Activated naive CD4-positive, alpha-beta T cell treated with anti-CD3 and anti-CD28 coated beads, Interleukin-2, amount 10 ng/mL, durations not matched to agents 7 days and 5 days (primary cell): ENCODE data around the gene INTU.
"Not testable (repeated sequence)": the region's sequence is repeated elsewhere in the genome, so short reads cannot be mapped to it uniquely, and the experiment has no call there.

Experiments
- CTCF ChIA-PET: fragments of 350-600 bp; sonication (Branson Sonifier 250); formaldehyde crosslinking; loops from one replicate; lab custom pipeline; 2021; ENCODE audit warnings: antibody characterized with exemption; lab: Charles Lee
- DNase-seq: peaks from one replicate; pipeline ENCODE4 v3.0.0-alpha.2; 2020
- H3K27ac Mint-ChIP-seq: one replicate; pipeline ENCODE4 v1.8.0; 2021; ENCODE audit warnings: mild to moderate bottlenecking, moderate library complexity, mixed read lengths
- H3K27me3 Mint-ChIP-seq: one replicate; pipeline ENCODE4 v1.8.0; 2021; ENCODE audit warnings: mild to moderate bottlenecking, mixed read lengths
- H3K36me3 Mint-ChIP-seq: one replicate; pipeline ENCODE4 v1.8.0; 2021; ENCODE audit warnings: mixed read lengths
- H3K4me1 Mint-ChIP-seq: one replicate; pipeline ENCODE4 v1.8.0; 2021; ENCODE audit warnings: mixed read lengths
- H3K4me3 Mint-ChIP-seq: one replicate; pipeline ENCODE4 v1.8.0; 2021; ENCODE audit warnings: mild to moderate bottlenecking, moderate library complexity, mixed read lengths
- H3K9me3 Mint-ChIP-seq: one replicate; pipeline ENCODE4 v1.8.0; 2021; ENCODE audit warnings: mixed read lengths

The INTU gene

DNA sequence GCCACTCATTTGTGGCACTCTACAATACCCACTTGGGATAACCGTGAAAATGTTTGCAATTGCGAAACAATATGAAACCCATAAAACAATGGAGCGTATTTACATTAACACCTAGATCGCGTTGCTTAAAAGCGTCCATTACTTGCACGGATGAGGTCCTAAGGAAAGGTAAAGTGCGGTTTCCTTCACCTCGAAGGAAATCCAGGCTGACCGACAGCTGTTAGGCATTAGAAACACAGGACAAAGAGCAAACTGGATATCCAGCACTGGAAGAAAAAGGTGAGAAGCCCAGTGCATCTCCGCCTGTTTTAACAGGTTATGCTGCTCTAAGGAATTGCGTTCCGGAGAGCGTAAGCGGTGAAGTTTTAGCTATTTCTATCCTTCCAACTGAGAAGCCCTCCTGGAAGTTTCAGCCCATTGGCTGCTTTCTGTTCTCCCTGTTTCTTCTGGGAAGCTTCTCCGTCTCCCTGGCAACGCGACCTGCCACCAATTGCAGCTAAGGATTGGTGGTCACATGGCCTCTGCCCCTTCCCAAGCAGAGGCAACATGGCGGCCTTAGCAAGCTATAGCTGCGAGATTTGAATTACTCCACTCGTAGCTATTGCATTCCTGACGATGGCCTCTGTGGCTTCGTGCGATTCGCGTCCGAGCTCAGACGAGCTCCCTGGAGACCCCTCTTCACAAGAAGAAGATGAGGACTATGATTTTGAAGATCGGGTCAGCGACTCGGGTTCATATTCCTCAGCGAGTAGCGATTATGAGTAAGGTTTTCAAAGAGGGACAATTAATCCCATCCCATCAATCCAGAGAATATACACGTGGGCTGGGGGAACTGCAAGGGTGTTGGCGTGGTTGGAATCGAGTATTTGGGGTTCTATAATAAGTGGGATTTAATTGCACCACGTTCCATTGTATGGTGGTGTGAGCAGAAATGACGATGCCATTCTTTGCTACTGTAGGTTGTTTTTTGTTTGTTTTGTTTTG is at the start of gene INTU:
Gene INTU, plus strand, starts transcription at position 538 of the 984 bp plus-strand sequence. Its CDS starts 78 bp downstream, at position 616.
- H3K27ac Mint-ChIP-seq: peak within 1 kb of the TSS; percentile 64
- H3K4me3 Mint-ChIP-seq: peak within 1 kb of the TSS; percentile 72
- no peaks in the 10 kb centered on the region for H3K36me3 Mint-ChIP-seq
- H3K4me1 Mint-ChIP-seq: peaks cover 11% of the 10 kb centered on the region
- peak; percentile 49 for DNase-seq
- H3K9me3 Mint-ChIP-seq: no peaks in the 10 kb centered on the region
- H3K27me3 Mint-ChIP-seq: peaks cover 27% of the 10 kb centered on the region
- CTCF ChIA-PET: no interaction called here

DNA sequence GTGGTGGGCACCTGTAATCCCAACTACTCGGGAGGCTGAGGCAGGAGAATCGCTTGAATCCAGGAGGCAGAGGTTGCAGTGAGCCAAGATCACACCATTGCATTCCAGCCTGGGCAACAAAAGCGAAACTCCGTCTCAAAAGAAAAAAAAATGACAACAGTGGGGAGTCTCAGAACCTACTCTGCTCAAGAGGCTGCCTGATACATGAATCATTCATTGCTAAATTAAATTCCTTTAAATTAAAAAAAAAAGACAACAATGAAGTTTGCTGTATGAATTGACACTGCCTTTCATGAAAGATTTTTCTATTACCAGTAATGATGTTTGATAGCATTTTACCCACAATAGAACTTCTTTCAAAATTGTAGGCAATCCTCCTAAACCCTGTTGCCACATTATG is 46.3 kb upstream of the INTU start:
- H3K4me3 Mint-ChIP-seq, DNase-seq, H3K9me3 Mint-ChIP-seq, H3K27ac Mint-ChIP-seq, H3K36me3 Mint-ChIP-seq, H3K4me1 Mint-ChIP-seq, H3K27me3 Mint-ChIP-seq: not testable (repeated sequence)
- CTCF ChIA-PET: interaction anchor here (0.6 to 2.9 kb wide), 4 partner anchors 10 to 484 kb away, joined by 3 to 15 read pairs (median 6); no protein-coding TSS in a partner anchor

DNA sequence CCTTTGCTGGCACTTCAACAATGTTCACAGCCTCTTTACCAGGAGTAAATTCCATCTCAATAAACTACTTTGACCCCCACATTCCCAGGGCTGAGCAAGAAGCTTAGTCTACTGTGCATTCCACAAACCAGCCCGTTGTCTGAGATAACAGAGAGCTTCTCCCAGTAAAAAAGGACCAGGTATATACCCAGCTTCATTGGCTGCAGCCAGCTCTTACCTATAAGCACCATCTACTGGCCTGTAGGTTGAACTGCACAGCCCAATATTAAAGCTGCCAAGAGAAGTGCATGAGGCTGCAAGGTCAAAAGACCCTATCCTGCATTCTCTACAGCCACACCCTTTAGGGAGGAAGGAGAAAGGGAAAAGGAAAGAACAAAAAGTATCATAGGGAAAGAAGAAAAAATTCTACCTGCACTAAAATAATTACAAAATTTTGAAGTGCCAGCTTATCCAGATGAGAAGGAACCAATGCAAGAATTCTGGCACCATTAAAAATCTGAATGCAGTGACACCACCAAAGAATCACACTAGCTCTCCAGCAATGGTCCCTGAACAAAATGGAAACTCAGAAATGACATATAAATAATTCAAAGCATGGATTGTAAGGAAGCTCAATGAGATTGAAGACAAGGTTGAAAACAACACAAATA is 45.7 kb upstream of the INTU start:
- Mint-ChIP-seq H3K4me1 (no peaks in the 10 kb centered on the region), H3K4me3 (no peak overlapping the region), H3K27me3 (no peaks in the 10 kb centered on the region), H3K9me3 (no peaks in the 10 kb centered on the region), H3K27ac (no peak overlapping the region), H3K36me3 (no peaks in the 10 kb centered on the region)
- CTCF ChIA-PET: interaction anchor here (0.6 to 2.9 kb wide), 6 partner anchors 9 to 483 kb away, joined by 3 to 15 read pairs (median 4); no protein-coding TSS in a partner anchor
- no peak for DNase-seq

DNA sequence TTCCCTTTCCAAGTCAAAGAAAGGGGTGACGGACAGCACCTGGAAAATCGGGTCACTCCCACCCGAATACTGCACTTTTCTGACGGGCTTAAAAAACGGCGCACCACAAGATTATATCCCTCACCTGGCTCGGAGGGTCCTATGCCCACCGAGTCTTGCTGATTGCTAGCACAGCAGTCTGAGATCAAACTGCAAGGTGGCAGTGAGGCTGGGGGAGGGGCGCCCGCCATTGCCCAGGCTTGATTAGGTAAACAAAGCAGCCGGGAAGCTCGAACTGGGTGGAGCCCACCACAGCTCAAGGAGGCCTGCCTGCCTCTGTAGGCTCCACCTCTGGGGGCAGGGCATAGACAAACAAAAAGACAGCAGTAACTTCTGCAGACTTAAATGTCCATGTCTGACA is 43.6 kb upstream of the INTU start:
- H3K36me3 Mint-ChIP-seq, H3K4me3 Mint-ChIP-seq, H3K27ac Mint-ChIP-seq, CTCF ChIA-PET, H3K27me3 Mint-ChIP-seq, DNase-seq, H3K4me1 Mint-ChIP-seq, H3K9me3 Mint-ChIP-seq: not testable (repeated sequence)

DNA sequence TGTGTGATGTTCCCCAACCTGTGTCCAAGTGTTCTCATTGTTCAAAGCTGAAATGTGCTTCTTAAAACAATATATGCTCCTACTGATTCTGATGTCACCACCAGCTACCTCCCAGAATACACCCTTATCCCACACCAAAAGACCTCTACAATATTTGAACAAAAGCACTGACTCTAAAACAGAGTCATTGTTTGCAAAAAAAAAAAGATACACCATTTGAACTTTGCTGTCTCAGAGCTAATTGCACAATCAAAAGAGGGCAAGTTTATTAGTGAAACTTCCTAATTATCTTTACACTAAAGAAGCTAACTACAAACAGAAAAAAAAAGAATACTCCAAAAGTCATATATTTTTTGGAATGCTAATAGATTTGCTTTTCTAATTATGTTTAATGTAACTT is 34.1 kb upstream of the INTU start:
- CTCF ChIA-PET: no interaction called here

DNA sequence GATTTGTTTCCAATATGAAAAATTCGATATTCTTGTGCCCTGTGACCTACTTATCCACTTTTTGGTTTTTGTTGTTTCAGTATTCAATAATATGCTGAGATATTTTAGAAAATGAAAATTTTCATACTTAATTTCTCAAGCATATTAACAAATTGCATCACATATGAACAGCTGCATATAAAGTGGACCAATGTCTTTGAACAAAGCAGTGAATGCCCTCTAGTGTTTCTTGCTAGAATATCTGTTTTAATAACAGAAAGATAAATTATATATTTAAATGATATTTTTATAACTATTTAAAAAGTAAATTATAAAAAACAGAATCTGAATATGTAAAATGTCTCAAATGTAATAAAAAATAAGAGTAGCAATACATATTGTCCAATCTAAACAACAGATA is 31.7 kb upstream of the INTU start:
- H3K27me3 Mint-ChIP-seq: peaks cover 5% of the 10 kb centered on the region
- H3K4me1 Mint-ChIP-seq: no peaks in the 10 kb centered on the region
- no peak overlapping the region for H3K27ac Mint-ChIP-seq
- H3K9me3 Mint-ChIP-seq: no peaks in the 10 kb centered on the region
- CTCF ChIA-PET: interaction anchor here (0.8 kb wide), 1 partner anchor 47 kb away, joined by 3 read pairs; no protein-coding TSS in a partner anchor
- H3K36me3 Mint-ChIP-seq: no peaks in the 10 kb centered on the region
- H3K4me3 Mint-ChIP-seq: no peak overlapping the region
- DNase-seq: no peak

More for the DNA sequence above, 34.1 kb upstream of the INTU start:
- H3K27me3 Mint-ChIP-seq: no peaks in the 10 kb centered on the region
- H3K27ac Mint-ChIP-seq: no peak overlapping the region
- H3K36me3 Mint-ChIP-seq: no peaks in the 10 kb centered on the region
- no peak overlapping the region for H3K4me3 Mint-ChIP-seq
- no peak for DNase-seq
- no peaks in the 10 kb centered on the region for H3K9me3 Mint-ChIP-seq
- no peaks in the 10 kb centered on the region for H3K4me1 Mint-ChIP-seq

DNA sequence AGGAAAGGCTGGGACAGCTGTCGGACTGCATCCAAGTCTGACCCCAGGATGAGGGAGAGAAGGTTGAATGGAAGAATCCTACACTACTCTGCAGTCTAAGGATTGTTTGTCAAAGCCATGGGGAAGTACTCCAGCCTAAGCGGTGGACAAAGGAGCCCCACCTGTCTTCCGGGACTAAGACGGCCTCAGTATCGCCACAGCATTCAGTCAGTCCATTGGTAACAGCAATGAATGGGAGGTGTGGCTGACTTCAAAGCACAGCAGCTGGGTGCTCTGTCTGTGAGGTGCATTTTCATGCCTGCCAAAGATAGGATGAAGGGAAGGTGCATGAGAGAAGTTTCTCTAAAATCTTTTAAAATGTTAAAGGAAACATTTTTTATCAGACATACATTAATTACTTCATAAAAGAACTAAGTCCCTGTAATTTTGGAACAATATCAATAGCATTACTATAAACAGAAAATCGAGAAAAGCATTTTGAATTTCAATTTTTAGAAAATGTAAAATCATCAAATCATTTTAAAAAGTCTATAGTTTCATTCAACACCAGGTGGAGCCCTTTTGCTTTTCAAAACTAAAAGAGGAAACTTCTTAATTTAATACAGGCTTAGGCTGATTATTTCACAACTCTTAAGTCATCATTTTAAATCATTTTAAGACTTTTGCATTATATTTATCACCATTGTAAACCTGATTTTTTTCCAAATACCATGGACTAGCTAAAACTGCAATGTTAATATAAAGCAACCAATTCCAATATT is 27.6 kb upstream of the INTU start:
- DNase-seq: no peak

DNA sequence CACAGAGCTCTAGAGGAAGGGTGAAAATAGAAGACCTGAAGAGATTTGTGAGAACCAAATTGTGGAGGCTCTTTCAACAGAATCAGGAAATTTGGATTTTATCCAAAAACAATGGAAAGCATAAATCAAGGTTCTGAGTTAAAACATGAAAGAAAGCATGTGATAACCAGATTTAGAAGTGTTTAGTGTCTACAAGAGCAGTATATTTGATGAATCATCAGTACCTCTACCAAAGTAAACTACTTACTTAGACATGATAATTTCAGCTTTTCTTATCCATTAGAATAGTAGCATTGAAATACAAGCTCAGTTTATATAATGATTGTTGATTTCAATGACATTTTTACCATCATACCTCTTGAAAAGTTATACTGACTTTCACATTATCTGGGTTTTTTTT is 25.9 kb upstream of the INTU start:
- DNase-seq: no peak
- Mint-ChIP-seq H3K9me3 (no peaks in the 10 kb centered on the region), H3K36me3 (no peaks in the 10 kb centered on the region), H3K4me1 (no peaks in the 10 kb centered on the region), H3K27me3 (peaks cover 5% of the 10 kb centered on the region), H3K27ac (no peak overlapping the region), H3K4me3 (no peak overlapping the region)
- CTCF ChIA-PET: interaction anchor here (0.6 to 2.3 kb wide), 4 partner anchors 10 to 127 kb away, joined by 3 to 16 read pairs (median 4); no protein-coding TSS in a partner anchor

More for the DNA sequence above, 27.6 kb upstream of the INTU start:
- H3K4me3 Mint-ChIP-seq: no peak overlapping the region
- no peaks in the 10 kb centered on the region for H3K4me1 Mint-ChIP-seq
- H3K27me3 Mint-ChIP-seq: peaks cover 5% of the 10 kb centered on the region
- no peaks in the 10 kb centered on the region for H3K9me3 Mint-ChIP-seq
- no peaks in the 10 kb centered on the region for H3K36me3 Mint-ChIP-seq
- CTCF ChIA-PET: interaction anchor here (1.2 to 2.3 kb wide), 3 partner anchors 127 to 128 kb away, joined by 3 to 16 read pairs (median 8); no protein-coding TSS in a partner anchor
- H3K27ac Mint-ChIP-seq: no peak overlapping the region

DNA sequence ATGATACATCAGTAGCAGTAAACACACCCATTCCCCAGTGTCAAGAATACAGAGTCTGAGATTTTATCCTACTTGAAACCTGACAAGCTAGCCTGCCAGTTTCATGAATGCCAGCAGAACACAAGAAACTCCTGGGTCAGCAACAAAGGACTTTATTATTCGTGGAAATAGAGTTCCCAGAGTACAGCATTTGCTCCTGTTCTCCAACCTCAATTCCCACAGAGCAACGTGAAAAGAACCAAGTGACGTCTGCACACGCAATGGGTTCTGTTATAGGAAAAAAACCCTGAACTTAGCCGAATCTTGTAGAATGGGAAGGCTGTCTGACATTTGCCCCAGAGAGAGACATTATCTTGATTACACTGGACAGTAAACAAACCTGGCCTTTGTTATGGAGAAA is 23.3 kb upstream of the INTU start:
- CTCF ChIA-PET: no interaction called here

DNA sequence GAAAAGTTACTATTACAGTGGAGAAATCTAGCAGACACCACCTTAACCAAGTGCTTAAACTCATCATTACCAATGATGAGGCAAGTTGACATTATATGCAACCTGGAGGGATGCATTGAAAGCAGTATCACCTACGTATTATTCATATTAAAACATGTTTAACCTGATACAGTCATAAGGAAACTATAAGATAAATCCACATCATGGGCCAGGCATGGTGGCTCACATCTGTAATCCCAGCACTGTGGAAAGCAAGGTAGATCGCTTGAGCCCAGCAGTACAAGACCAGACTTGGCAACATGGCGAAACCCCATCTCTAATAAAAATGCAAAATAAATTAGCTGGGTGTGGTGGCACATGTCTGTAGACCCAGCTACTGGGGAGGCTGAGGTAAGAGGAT is 22.3 kb upstream of the INTU start:
- CTCF ChIA-PET: no interaction called here
- H3K4me1 Mint-ChIP-seq: no peaks in the 10 kb centered on the region
- no peaks in the 10 kb centered on the region for H3K27me3 Mint-ChIP-seq
- no peaks in the 10 kb centered on the region for H3K36me3 Mint-ChIP-seq
- H3K9me3 Mint-ChIP-seq: no peaks in the 10 kb centered on the region
- no peak overlapping the region for H3K27ac Mint-ChIP-seq
- no peak for DNase-seq
- no peak overlapping the region for H3K4me3 Mint-ChIP-seq

More for the DNA sequence above, 23.3 kb upstream of the INTU start:
- no peak for DNase-seq
- Mint-ChIP-seq H3K27ac (no peak overlapping the region), H3K36me3 (no peaks in the 10 kb centered on the region), H3K9me3 (no peaks in the 10 kb centered on the region), H3K4me1 (no peaks in the 10 kb centered on the region), H3K27me3 (peaks cover 5% of the 10 kb centered on the region), H3K4me3 (no peak overlapping the region)

DNA sequence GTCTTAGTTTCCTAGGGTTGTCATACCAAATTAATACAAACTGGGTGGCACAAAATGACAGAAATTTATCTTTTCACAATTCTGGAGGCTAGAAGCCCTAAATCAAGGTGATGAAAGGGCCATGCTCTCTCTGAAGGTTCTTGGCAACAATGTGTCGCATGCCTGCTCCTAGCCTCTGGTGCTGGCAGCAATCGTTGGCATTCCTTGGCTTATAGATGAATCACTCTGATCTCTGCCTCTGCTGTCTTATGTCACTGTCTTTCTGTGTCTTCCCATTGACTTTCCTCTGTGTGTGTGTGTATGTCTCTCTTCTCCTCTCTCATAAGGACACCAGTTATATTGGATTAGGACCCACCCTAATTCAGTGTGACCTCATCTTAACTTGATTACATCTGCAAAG is 15.9 kb upstream of the INTU start:
- Mint-ChIP-seq H3K9me3 (peaks cover 2% of the 10 kb centered on the region), H3K27ac (no peak overlapping the region), H3K4me3 (no peak overlapping the region), H3K36me3 (no peaks in the 10 kb centered on the region), H3K4me1 (no peaks in the 10 kb centered on the region), H3K27me3 (peaks cover 2% of the 10 kb centered on the region)
- no peak for DNase-seq
- CTCF ChIA-PET: no interaction called here

DNA sequence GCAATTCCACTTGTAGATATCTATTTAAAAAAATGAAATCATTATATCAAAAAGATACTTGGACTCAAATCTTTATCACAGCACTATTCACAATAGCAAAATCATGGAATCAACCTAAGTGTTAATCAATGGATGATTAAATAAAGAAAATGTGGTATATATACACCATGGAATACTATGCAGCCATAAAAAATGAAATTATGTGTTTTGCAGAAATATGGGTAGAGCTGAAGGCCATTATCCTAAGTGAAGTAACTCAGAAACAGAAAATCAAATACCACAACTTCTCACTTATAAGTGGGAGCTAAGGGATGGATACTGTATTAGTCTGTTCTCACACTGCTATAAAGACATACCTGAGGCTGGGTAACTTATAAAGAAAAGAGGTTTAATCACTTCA is 14.3 kb upstream of the INTU start:
- no peak overlapping the region for H3K4me3 Mint-ChIP-seq
- no peak for DNase-seq
- peaks cover 2% of the 10 kb centered on the region for H3K9me3 Mint-ChIP-seq
- H3K36me3 Mint-ChIP-seq: no peaks in the 10 kb centered on the region
- no peak overlapping the region for H3K27ac Mint-ChIP-seq
- CTCF ChIA-PET: no interaction called here
- peaks cover under 1% of the 10 kb centered on the region for H3K4me1 Mint-ChIP-seq
- H3K27me3 Mint-ChIP-seq: peaks cover 17% of the 10 kb centered on the region

DNA sequence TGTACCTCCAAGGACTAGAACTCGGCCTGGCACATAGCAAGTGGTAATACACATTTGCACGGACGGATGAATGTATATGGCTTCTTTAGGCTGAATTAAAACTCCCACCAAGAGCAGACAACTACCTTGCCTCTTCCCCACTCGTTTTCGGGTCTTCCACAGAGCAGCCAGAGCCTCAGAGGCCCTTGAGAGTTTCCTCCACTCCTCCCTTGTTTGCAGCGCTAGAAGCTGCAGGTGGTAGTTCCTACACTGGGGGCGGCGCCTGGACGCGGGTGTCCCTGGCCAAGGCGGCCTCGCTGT is 10.2 kb upstream of the INTU start:
- DNase-seq: no peak
- Mint-ChIP-seq H3K9me3 (peaks cover 2% of the 10 kb centered on the region), H3K27me3 (peaks cover 29% of the 10 kb centered on the region), H3K27ac (no peak overlapping the region), H3K4me1 (peaks cover 5% of the 10 kb centered on the region), H3K36me3 (no peaks in the 10 kb centered on the region), H3K4me3 (no peak overlapping the region)
- CTCF ChIA-PET: no interaction called here
